IMR-90 (cell line): ENCODE measurements around the gene MARCKSL1. TPM values are rescaled to one million over a fixed set of nuclear protein-coding genes. Genes with fewer than 3 reads are reported as not detected.

Source experiments
- ATAC-seq: fragments of 200-7000 bp; cut with Tn5 transposase; 2 replicates; pipeline ENCODE4 v1.9.1; 2020; ENCODE audit warnings: low read depth, mild to moderate bottlenecking, moderate library complexity
- BruUV-seq: library from RNA; stranded (reverse); fragments of 400-500 nt; replicated peaks from 2 replicates; lab custom pipeline; 2021; lab: Mats Ljungman, UMichigan
- CTCF ChIA-PET: fragments of 300-600 bp; formaldehyde crosslinking; extraction: SDS; loops from one replicate; lab custom pipeline; 2021; ENCODE audit warnings: antibody characterized with exemption; lab: Yijun Ruan, JAX
- POLR2A ChIA-PET: fragments of 300-600 bp; sonication (Branson Sonifier 250); formaldehyde crosslinking; loops from one replicate; lab custom pipeline; 2022; ENCODE audit warnings: antibody characterized with exemption; ENCODE audit not compliant: unreplicated experiment; lab: Charles Lee
- DNase-seq: peaks from one replicate; pipeline ENCODE4 v3.0.0; 2013
- H2AFZ ChIP-seq: replicated peaks from 2 replicates; pipeline ENCODE3; 2013; ENCODE audit warnings: low read length, mild to moderate bottlenecking; ENCODE audit not compliant: poor library complexity
- H2AK5ac ChIP-seq: 2 replicates; pipeline ENCODE4 v1.6.1; 2013; ENCODE audit warnings: low read depth, low read length, inconsistent platforms
- H2AK9ac ChIP-seq: replicated peaks from 2 replicates; pipeline ENCODE3; 2013; ENCODE audit warnings: mild to moderate bottlenecking, low read depth, low read length, moderate library complexity; ENCODE audit not compliant: poor library complexity
- H2BK120ac ChIP-seq: 2 replicates; pipeline ENCODE4 v1.6.1; 2013; ENCODE audit warnings: low read depth, low read length, inconsistent platforms
- H2BK15ac ChIP-seq: 3 replicates; pipeline ENCODE4 v1.6.1; 2013; ENCODE audit warnings: low read depth, low read length, inconsistent platforms
- H2BK20ac ChIP-seq: 2 replicates; pipeline ENCODE4 v1.6.1; 2013; ENCODE audit warnings: low read depth, mild to moderate bottlenecking, inconsistent platforms, low read length, moderate library complexity
- H2BK5ac ChIP-seq: 2 replicates; pipeline ENCODE4 v1.6.1; 2013; ENCODE audit warnings: mild to moderate bottlenecking, low read depth, low read length, inconsistent platforms; ENCODE audit not compliant: poor library complexity, severe bottlenecking
- H3K14ac ChIP-seq: replicated peaks from 2 replicates; pipeline ENCODE4 v1.6.1; 2013; ENCODE audit warnings: low read depth, low read length, inconsistent platforms
- H3K18ac ChIP-seq: 2 replicates; pipeline ENCODE4 v1.6.1; 2013; ENCODE audit warnings: low read depth, low read length, control low read depth
- H3K23ac ChIP-seq: 2 replicates; pipeline ENCODE4 v1.6.1; 2013; ENCODE audit warnings: low read depth, low read length, inconsistent platforms
- H3K27ac ChIP-seq: 2 replicates; pipeline ENCODE4 v1.5.1; 2013; ENCODE audit warnings: mild to moderate bottlenecking, control low read depth, low read length; ENCODE audit not compliant: insufficient read depth
- H3K27me3 ChIP-seq: 2 replicates; pipeline ENCODE4 v1.6.1; 2013; ENCODE audit warnings: low read length; ENCODE audit not compliant: control insufficient read depth, insufficient read depth
- H3K36me3 ChIP-seq: 2 replicates; pipeline ENCODE4 v1.6.1; 2013; ENCODE audit warnings: low read length, mixed read lengths; ENCODE audit not compliant: control insufficient read depth, insufficient read depth
- H3K4ac ChIP-seq: 2 replicates; pipeline ENCODE4 v1.6.1; 2013; ENCODE audit warnings: low read depth, low read length, inconsistent platforms
- H3K4me1 ChIP-seq: 2 replicates; pipeline ENCODE4 v1.6.1; 2013; ENCODE audit warnings: low read length, mixed read lengths; ENCODE audit not compliant: control insufficient read depth, insufficient read depth
- H3K4me2 ChIP-seq: 2 replicates; pipeline ENCODE4 v1.6.1; 2013; ENCODE audit warnings: low read depth, mild to moderate bottlenecking, control low read depth, low read length, moderate library complexity
- H3K4me3 ChIP-seq: 2 replicates; pipeline ENCODE4 v1.5.1; 2013; ENCODE audit warnings: low read depth, mild to moderate bottlenecking, control low read depth, low read length, moderate library complexity; ENCODE audit not compliant: insufficient read depth
- H3K56ac ChIP-seq: 2 replicates; pipeline ENCODE4 v1.6.1; 2013; ENCODE audit warnings: low read length, inconsistent platforms; ENCODE audit not compliant: insufficient read depth; ENCODE audit errors: extremely low read depth
- H3K79me1 ChIP-seq, 2 experiments: 2 replicates each; pipeline ENCODE4 v1.6.1; 2013; ENCODE audit warnings: low read length in 2 of 2, inconsistent platforms in 1 of 2, low read depth in 1 of 2
- H3K9ac ChIP-seq: 2 replicates; pipeline ENCODE4 v1.6.1; 2013; ENCODE audit warnings: low read depth, low read length, control low read depth
- H3K9me1 ChIP-seq: 2 replicates; pipeline ENCODE4 v1.6.1; 2013; ENCODE audit warnings: low read length, inconsistent platforms; ENCODE audit not compliant: insufficient read depth
- H3K9me3 ChIP-seq: 2 replicates; pipeline ENCODE4 v1.6.1; 2013; ENCODE audit warnings: low read length; ENCODE audit not compliant: control insufficient read depth, insufficient read depth
- H4K20me1 ChIP-seq: 2 replicates; pipeline ENCODE4 v1.6.1; 2013; ENCODE audit warnings: low read length, inconsistent platforms; ENCODE audit not compliant: insufficient read depth
- H4K5ac ChIP-seq: 2 replicates; pipeline ENCODE4 v1.6.1; 2013; ENCODE audit warnings: mild to moderate bottlenecking, low read depth, low read length, control low read depth
- H4K8ac ChIP-seq, 2 experiments: 2 replicates each; pipeline ENCODE4 v1.6.1; 2013; ENCODE audit warnings: low read depth in 2 of 2, low read length in 2 of 2, control low read depth in 1 of 2, inconsistent platforms in 1 of 2
- H4K91ac ChIP-seq: 2 replicates; pipeline ENCODE4 v1.6.1; 2013; ENCODE audit warnings: low read depth, low read length, inconsistent platforms; ENCODE audit not compliant: insufficient read depth
- BHLHE40 ChIP-seq: fragments of 150-350 bp; IDR thresholded peaks from 2 replicates; pipeline ENCODE4 v1.6.1; 2016; ENCODE audit warnings: mild to moderate bottlenecking, low read depth, low read length
- CHD1 ChIP-seq: IDR thresholded peaks from 2 replicates; pipeline ENCODE4 v1.6.1; 2012; ENCODE audit warnings: low read depth, low read length, improper control_type of control experiment
- FOS ChIP-seq: fragments of 150-350 bp; IDR thresholded peaks from 2 replicates; pipeline ENCODE4 v1.6.1; 2016; ENCODE audit warnings: low read depth, low read length
- MAZ ChIP-seq: IDR thresholded peaks from 2 replicates; pipeline ENCODE4 v1.6.1; 2012; ENCODE audit warnings: low read depth, mild to moderate bottlenecking, low read length, improper control_type of control experiment, moderate library complexity, borderline replicate concordance
- RAD21 ChIP-seq: IDR thresholded peaks from 2 replicates; pipeline ENCODE4 v1.6.1; 2012; ENCODE audit warnings: low read length, improper control_type of control experiment
- SMC3 ChIP-seq: fragments of 150-350 bp; IDR thresholded peaks from 2 replicates; pipeline ENCODE4 v1.6.1; 2016; ENCODE audit warnings: low read depth, mild to moderate bottlenecking, antibody characterized with exemption, low read length, moderate library complexity
- WGBS, 2 experiments: methylation state at CpG; one replicate each; pipeline versions ENCODE4 v1.1.5 to v1.1.7; 2013; ENCODE audit warnings: missing lambda C conversion rate in 2 of 2; ENCODE audit not compliant: insufficient read length in 1 of 2; ENCODE audit errors: extremely low coverage in 2 of 2; 5-methylcytosine and 5-hydroxymethylcytosine counted together
- dilution Hi-C: fragments of 300-500 bp; cut with HindIII; formaldehyde crosslinking; loops from one replicate; pipeline ENCODE4 v1.14.3; 2018; ENCODE audit warnings: low sequenced_read_pairs; ENCODE audit not compliant: unreplicated experiment
- in situ Hi-C: fragments of 300-500 bp; cut with MboI; formaldehyde crosslinking; loops from 3 replicates; pipeline ENCODE4 v1.14.3; 2019; ENCODE audit warnings: low sequenced_read_pairs, inconsistent platforms, mixed read lengths
- intact Hi-C: fragments of 100-400 bp; cut with micrococcal nuclease; formaldehyde crosslinking; loops from 2 replicates; pipeline ENCODE4 v1.10.0; 2022
- polyA plus RNA-seq, 3 experiments: library from polyadenylated mRNA; depleted of rRNA; stranded (reverse); fragments of >200 nt; gene quantifications; 2 replicates each; pipeline ENCODE4 v1.2.3, GENCODE V29; 2012; ENCODE audit warnings: low replicate concordance in 1 of 3
- total RNA-seq: library from RNA; depleted of rRNA; stranded (reverse); fragments of >200 nt; gene quantifications from 2 replicates; pipeline ENCODE4 v1.2.3, GENCODE V29; 2012

Gene MARCKSL1
- total and polyA plus RNA-seq, 2 of the 4 experiments (the other 2 are of a cell fraction), result 37.5 to 218 TPM

DNA sequence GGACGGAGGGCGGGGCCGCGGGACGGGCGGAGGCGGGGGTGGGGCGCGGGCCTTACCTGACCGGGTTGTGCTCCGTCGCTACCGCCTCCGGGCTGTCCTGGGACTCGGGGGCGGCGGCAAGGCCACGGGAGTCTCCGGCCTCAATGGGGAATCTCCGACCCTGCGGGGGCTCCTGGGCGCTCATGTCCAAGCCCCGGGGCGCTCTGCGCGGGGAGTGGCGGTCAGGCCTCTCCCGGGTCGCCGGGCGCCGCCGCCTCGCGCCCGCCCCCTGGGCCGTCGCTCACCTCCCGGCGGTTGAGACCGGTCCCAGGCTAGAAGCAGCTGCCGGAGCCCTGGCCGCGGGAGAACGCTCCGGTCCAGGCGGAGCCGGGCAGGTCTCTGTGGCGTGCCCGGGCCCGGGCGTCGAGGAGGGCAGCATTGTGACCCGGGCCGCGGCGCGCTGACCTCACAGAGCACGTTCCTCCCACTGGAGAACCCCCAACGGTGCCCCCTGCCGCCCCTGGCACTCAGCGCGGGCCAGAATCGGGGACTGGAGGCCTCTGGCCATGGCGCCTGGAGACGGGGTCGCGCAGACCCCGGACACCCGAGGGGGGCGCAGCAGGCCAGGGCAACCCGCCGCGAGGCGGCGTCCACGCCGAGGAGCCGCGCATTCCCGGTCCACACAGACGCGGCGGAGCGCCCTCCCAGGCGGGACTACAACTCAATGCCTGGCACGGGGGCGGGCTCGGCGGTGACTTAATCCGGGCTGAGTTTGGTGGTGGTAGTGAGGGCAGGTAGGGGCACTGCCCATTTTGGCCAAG lies 25.8 kb upstream of the MARCKSL1 start:
- TF ChIP-seq FOS, result no peak
- TF ChIP-seq BHLHE40, result no peak
- TF ChIP-seq CHD1, result no peak
- TF ChIP-seq RAD21, result no peak
- TF ChIP-seq SMC3, result 0 out of 2 replicates have a peak, but pooled peaks have one; percentile 5
- no peak for TF ChIP-seq MAZ
- H3K4me1 ChIP-seq, result no peaks in the 10 kb centered on the region
- peak overlapping the region; percentile 77 for H2AFZ ChIP-seq
- no peak overlapping the region for H4K5ac ChIP-seq
- H2BK20ac ChIP-seq, result no peak overlapping the region
- no peak overlapping the region for H3K18ac ChIP-seq
- H3K27ac ChIP-seq, result no peak overlapping the region
- CTCF ChIA-PET, result no interaction called here
- no peaks in the 10 kb centered on the region for H3K27me3 ChIP-seq
- no peak overlapping the region; the same call in 1 of the 2 replicates for H3K23ac ChIP-seq
- intact Hi-C loops, result no loop called here
- H3K9me3 ChIP-seq, result no peaks in the 10 kb centered on the region
- no peak overlapping the region for H3K56ac ChIP-seq
- H3K9me1 ChIP-seq, result 0 out of 2 replicates have a peak, but pooled peaks cover 4% of the 10 kb centered on the region
- peak overlapping the region; percentile 46 for H2AK9ac ChIP-seq
- in situ Hi-C loops, result no loop called here
- WGBS, 2 experiments, result 7% methylated on average over 19 of the region's 91 CpGs; no CpG with 5 or more reads in 1 of the 2 experiments
- H3K36me3 ChIP-seq, result peaks cover 25% of the 10 kb centered on the region
- DNase-seq, result no peak
- H2AK5ac ChIP-seq, result no peak overlapping the region
- BruUV-seq, result no TSS peak
- H3K14ac ChIP-seq, result no peak overlapping the region
- H2BK120ac ChIP-seq, result no peak overlapping the region
- peaks cover 0 to 3% of the 10 kb centered on the region in 2 experiments; a peak in 1 of 4 replicates for H3K79me1 ChIP-seq
- no peak overlapping the region for H4K91ac ChIP-seq
- H2BK5ac ChIP-seq, result no peak overlapping the region
- no peak overlapping the region; the same call in 1 of the 2 replicates for H3K4ac ChIP-seq
- H3K4me2 ChIP-seq, result no peak overlapping the region
- POLR2A ChIA-PET, result no interaction called here
- no peak overlapping the region for H3K9ac ChIP-seq
- H4K20me1 ChIP-seq, result no peaks in the 10 kb centered on the region; the same call in 1 of the 2 replicates
- no peak overlapping the region for H2BK15ac ChIP-seq
- no peak overlapping the region for H3K4me3 ChIP-seq
- ATAC-seq, result peak; percentile 52
- peak overlapping the region in 1 of 2 experiments; percentile 27; a peak in 1 of 4 replicates for H4K8ac ChIP-seq
- dilution Hi-C loops, result no loop called here
